Pancreas (tissue), 10 donors: Measurements from ENCODE around the gene PDE7B. TPM values are rescaled to one million over a fixed set of nuclear protein-coding genes. Genes with fewer than 3 reads are reported as not detected.
A peak's percentile ranks its signal among the peaks of the same experiment; 100 is the strongest.

Experiments
- ATAC-seq, 4 donors: fragments of 200-7000 bp; cut with Tn5 transposase; one replicate each; pipeline versions ENCODE4 v1.8.0 to v1.9.1; 2020; ENCODE audit warnings: mild to moderate bottlenecking in 4 of 4, moderate library complexity in 4 of 4
- DNase-seq, 6 donors: peaks; one replicate each; pipeline ENCODE4 v3.0.0-alpha.2; 2020
- FAIRE-seq: peaks from 2 replicates; lab custom pipeline; 2012; peaks lifted over from hg19 to GRCh38; lab: Jason Lieb, UNC
- H3K27ac ChIP-seq, 4 donors: fragments of 200-600 bp; sonication (generic); 1 replicate in 3 of 4; 2 replicates in 1 of 4; pipeline versions ENCODE4 v1.5.0 to v1.8.0; 2020
- H3K27me3 ChIP-seq, 4 donors: fragments of 200-600 bp; one replicate each; pipeline ENCODE4 v1.8.0; 2021
- H3K36me3 ChIP-seq, 3 donors: fragments of 200-600 bp; sonication (generic) in 1 of 3; one replicate each; pipeline versions ENCODE4 v1.5.0 to v1.8.0; 2020 to 2021
- H3K4me1 ChIP-seq, 3 donors: fragments of 200-600 bp; one replicate each; pipeline ENCODE4 v1.8.0; 2021
- H3K4me3 ChIP-seq, 4 donors: fragments of 200-600 bp; sonication (generic) in 2 of 4; one replicate each; pipeline versions ENCODE4 v1.5.0 to v1.8.0; 2020 to 2021
- H3K9me3 ChIP-seq, 4 donors: fragments of 200-600 bp; one replicate each; pipeline ENCODE4 v1.8.0; 2021
- CTCF ChIP-seq, 4 donors: fragments of 200-600 bp; sonication (generic) in 3 of 4; IDR thresholded peaks; one replicate each; pipeline versions ENCODE4 v1.5.0 to v1.8.0; 2021; ENCODE audit warnings: antibody characterized with exemption in 4 of 4
- WGBS, 2 donors: extraction: QIAGEN DNeasy Blood & Tissue Kit; methylation state at CpG; one replicate each; pipeline ENCODE4 v1.1.7; 2013; 5-methylcytosine and 5-hydroxymethylcytosine counted together
- intact Hi-C, 3 donors: fragments of 100-400 bp; cut with DNase I; formaldehyde crosslinking; loops; one replicate each; pipeline versions ENCODE4 v1.11.1 to v1.14.2; 2022
- polyA plus RNA-seq, 2 donors: library from polyadenylated mRNA; stranded (reverse); fragments of 200-250 nt; gene quantifications; one replicate each; pipeline ENCODE4 v1.2.3, GENCODE V29; 2013
- total RNA-seq, 6 donors: library from RNA; stranded (reverse); fragmentation: NEBNext Ultra II Directional in 4 of 6; extraction: Animal tissue kit (Norgen Biotek cat#: 25700) in 4 of 6; gene quantifications; one replicate each; pipeline versions ENCODE4 v1.2.1 to v1.2.4, GENCODE V29; 2021 to 2023
- donor health status: healthy with polysubstance abuse.
- donor health status: DM: no; HTN: no; CAD: no; lungs with moderate emphysema.
- donor health status: DM: no; HTN: no; CAD: no.
- donor health status: control.
- donor health status: control.
- donor health status: Bipolar disorder and iron deficiency.
- donor health status: DM: yes; HTN: yes; CAD: no.
- donor health status: DM: no; HTN: no; CAD: no.
- donor health status: DM: no; HTN: no; CAD: no.
- donor health status: DM: yes; HTN: yes; CAD: no.

PDE7B gene
- total and polyA plus RNA-seq, 8 donors: 0.38 to 1.7 (median 0.76) TPM

GRCh38 chr6:135913785-135914184 lies 62.3 kb downstream of the PDE7B start:
- no peaks in the 10 kb centered on the region for H3K36me3 ChIP-seq
- H3K4me1 ChIP-seq: no peaks in the 10 kb centered on the region
- no peak overlapping the region for H3K27ac ChIP-seq
- TF ChIP-seq CTCF (IDR thresholded peaks at IDR 0.05): no peak
- H3K4me3 ChIP-seq: no peak overlapping the region
- intact Hi-C loops: loop anchor here in 1 of 3 donors (10.0 kb wide), 1 partner anchor 379 kb away; no protein-coding TSS in a partner anchor
- no peak for FAIRE-seq
- H3K27me3 ChIP-seq: no peaks in the 10 kb centered on the region
- no peaks in the 10 kb centered on the region for H3K9me3 ChIP-seq
- DNase-seq: no peak
- WGBS, 2 donors: 85 to 86% methylated on average over 2 of the region's 2 CpGs
- ATAC-seq: no peak

- 82 to 89% methylated on average over 4 of the region's 4 CpGs for WGBS, 2 donors
- intact Hi-C loops: loop anchor here in 1 of 3 donors (10.0 kb wide), 1 partner anchor 384 kb away; no protein-coding TSS in a partner anchor
- peaks cover 0 to 3% (median 0%) of the 10 kb centered on the region in 4 donors for H3K27me3 ChIP-seq
- no peak overlapping the region for H3K4me3 ChIP-seq
- DNase-seq (no peak), FAIRE-seq (no peak), ATAC-seq (no peak)
- no peaks in the 10 kb centered on the region for H3K9me3 ChIP-seq
- H3K27ac ChIP-seq: no peak overlapping the region
- no peaks in the 10 kb centered on the region for H3K36me3 ChIP-seq
- TF ChIP-seq CTCF (IDR thresholded peaks at IDR 0.05): no peak
- peaks cover 0 to 4% (median 0%) of the 10 kb centered on the region in 3 donors for H3K4me1 ChIP-seq
These were observed 67.5 kb downstream of the PDE7B start for GRCh38 chr6:135919026-135919425.

- FAIRE-seq (no peak), ATAC-seq (no peak), DNase-seq (no peak)
- Histone ChIP-seq H3K9me3 (no peaks in the 10 kb centered on the region), H3K4me1 (peaks cover 0 to 4% (median 0%) of the 10 kb centered on the region in 3 donors), H3K27me3 (peaks cover 0 to 3% (median 0%) of the 10 kb centered on the region in 4 donors), H3K27ac (no peak overlapping the region), H3K4me3 (no peak overlapping the region), H3K36me3 (no peaks in the 10 kb centered on the region)
- no peak for TF ChIP-seq CTCF (IDR thresholded peaks at IDR 0.05)
- intact Hi-C loops: no loop called here
- WGBS, 2 donors: 73 to 87% methylated on average over 7 of the region's 7 CpGs
These were observed 69.2 kb downstream of the PDE7B start for GRCh38 chr6:135920689-135921088.

- intact Hi-C loops: no loop called here
- WGBS, 2 donors: 68 to 77% methylated on average over 2 of the region's 2 CpGs
- no peak for ATAC-seq
- H3K4me3 ChIP-seq: no peak overlapping the region
- no peaks in the 10 kb centered on the region for H3K36me3 ChIP-seq
- no peak overlapping the region for H3K27ac ChIP-seq
- H3K4me1 ChIP-seq: peaks cover 0 to 4% (median 0%) of the 10 kb centered on the region in 3 donors
- no peaks in the 10 kb centered on the region for H3K9me3 ChIP-seq
- peaks cover 0 to 3% (median 0%) of the 10 kb centered on the region in 4 donors for H3K27me3 ChIP-seq
- no peak for TF ChIP-seq CTCF (IDR thresholded peaks at IDR 0.05)
- no peak for FAIRE-seq
- DNase-seq: no peak
These were observed 69.7 kb downstream of the PDE7B start for GRCh38 chr6:135921188-135921587.

- TF ChIP-seq CTCF (IDR thresholded peaks at IDR 0.05): no peak
- DNase-seq (no peak), ATAC-seq (peak in 2 of 4 donors; percentile 25 to 62), FAIRE-seq (no peak)
- H3K4me1 ChIP-seq: peaks cover 0 to 4% (median 0%) of the 10 kb centered on the region in 3 donors
- peaks cover 0 to 3% (median 0%) of the 10 kb centered on the region in 4 donors for H3K27me3 ChIP-seq
- H3K27ac ChIP-seq: no peak overlapping the region
- no peaks in the 10 kb centered on the region for H3K9me3 ChIP-seq
- H3K4me3 ChIP-seq: no peak overlapping the region
- intact Hi-C loops: no loop called here
- H3K36me3 ChIP-seq: no peaks in the 10 kb centered on the region
These were observed 70.7 kb downstream of the PDE7B start for GRCh38 chr6:135922174-135922573.
